DOHH2 (cell line): ENCODE measurements around the gene COBLL1.

Experiments used
- H3F3A ChIP-seq: fragments of 200-600 bp; sonication (generic), shearing (Covaris generic); 2 replicates; pipeline ENCODE4 v1.6.0; 2016; ENCODE audit warnings: antibody characterized with exemption, mild to moderate bottlenecking; ENCODE audit not compliant: control insufficient read depth, insufficient read depth
- H3K27ac ChIP-seq: fragments of 200-600 bp; sonication (generic); 2 replicates; pipeline ENCODE4 v1.5.1; 2014; ENCODE audit warnings: low read depth, mild to moderate bottlenecking, low read length, moderate library complexity
- H3K27me3 ChIP-seq: fragments of 200-600 bp; sonication (generic); 2 replicates; pipeline ENCODE4 v1.6.1; 2014; ENCODE audit warnings: mild to moderate bottlenecking, low read length, mixed read lengths; ENCODE audit not compliant: control insufficient read depth
- H3K36me3 ChIP-seq: fragments of 200-600 bp; sonication (generic); 2 replicates; pipeline ENCODE4 v1.6.1; 2014; ENCODE audit warnings: mild to moderate bottlenecking, low read length, moderate library complexity, mixed read lengths; ENCODE audit not compliant: control insufficient read depth
- H3K4me1 ChIP-seq: fragments of 200-600 bp; sonication (generic); 2 replicates; pipeline ENCODE4 v1.6.1; 2014; ENCODE audit warnings: mild to moderate bottlenecking, low read length, mixed read lengths; ENCODE audit not compliant: control insufficient read depth
- H3K4me2 ChIP-seq: fragments of 200-600 bp; sonication (generic); 2 replicates; pipeline ENCODE4 v1.6.0; 2014; ENCODE audit warnings: mild to moderate bottlenecking, low read length, moderate library complexity
- H3K4me3 ChIP-seq: fragments of 200-600 bp; sonication (generic); 2 replicates; pipeline ENCODE4 v1.5.1; 2014; ENCODE audit warnings: mild to moderate bottlenecking, low read length, mixed read lengths
- H3K79me2 ChIP-seq: fragments of 200-600 bp; sonication (generic); 2 replicates; pipeline ENCODE4 v1.6.1; 2014; ENCODE audit warnings: mild to moderate bottlenecking, low read length, mixed read lengths; ENCODE audit not compliant: control insufficient read depth
- H3K9me2 ChIP-seq: fragments of 200-600 bp; sonication (generic); replicated peaks from 2 replicates; pipeline ENCODE4 v1.6.1; 2014; ENCODE audit warnings: mild to moderate bottlenecking, low read length, mixed read lengths; ENCODE audit not compliant: control insufficient read depth
- H3K9me3 ChIP-seq: fragments of 200-600 bp; sonication (generic); 2 replicates; pipeline ENCODE4 v1.6.1; 2014; ENCODE audit warnings: antibody characterized with exemption, low read length, mixed read lengths; ENCODE audit not compliant: control insufficient read depth, insufficient read depth
- H4K20me1 ChIP-seq: fragments of 200-600 bp; sonication (generic); 2 replicates; pipeline ENCODE4 v1.6.0; 2014; ENCODE audit warnings: low read depth, mild to moderate bottlenecking, antibody characterized with exemption, low read length, moderate library complexity; ENCODE audit not compliant: control insufficient read depth, insufficient read depth
- CTCF ChIP-seq: fragments of 200-600 bp; sonication (generic); IDR thresholded peaks from one replicate; pipeline ENCODE4 v1.5.1; 2014; ENCODE audit warnings: antibody characterized with exemption, mild to moderate bottlenecking, low read depth, low read length; ENCODE audit not compliant: poor library complexity, severe bottlenecking
- EZH2phosphoT487 ChIP-seq: fragments of 200-600 bp; sonication (generic); IDR thresholded peaks from 2 replicates; pipeline ENCODE4 v1.6.1; 2017; ENCODE audit warnings: borderline replicate concordance, mild to moderate bottlenecking, antibody characterized with exemption, low read length, moderate library complexity, mixed read lengths

COBLL1 gene

GRCh38 chr2:164779383-164780057 lies 62.1 kb downstream of the COBLL1 start:
- H3K4me2 ChIP-seq: no peak overlapping the region

GRCh38 chr2:164778723-164779122 lies 62.9 kb downstream of the COBLL1 start:
- Histone ChIP-seq H3K79me2 (no peaks in the 10 kb centered on the region), H3K27ac (no peak overlapping the region), H4K20me1 (no peaks in the 10 kb centered on the region), H3K9me2 (no peaks in the 10 kb centered on the region), H3K27me3 (no peaks in the 10 kb centered on the region), H3K9me3 (no peaks in the 10 kb centered on the region), H3K4me3 (no peak overlapping the region), H3K4me2 (no peak overlapping the region), H3F3A (no peaks in the 10 kb centered on the region), H3K4me1 (0 out of 2 replicates have a peak, but pooled peaks cover 3% of the 10 kb centered on the region), H3K36me3 (no peaks in the 10 kb centered on the region)
- no peak for TF ChIP-seq EZH2phosphoT487
- TF ChIP-seq CTCF: no peak

More at GRCh38 chr2:164779383-164780057, 62.1 kb downstream of the COBLL1 start:
- no peaks in the 10 kb centered on the region for H3F3A ChIP-seq
- 0 out of 2 replicates have a peak, but pooled peaks cover 3% of the 10 kb centered on the region for H3K4me1 ChIP-seq
- H3K79me2 ChIP-seq: no peaks in the 10 kb centered on the region
- no peaks in the 10 kb centered on the region for H3K36me3 ChIP-seq
- H3K4me3 ChIP-seq: no peak overlapping the region
- no peak overlapping the region for H3K27ac ChIP-seq
- no peaks in the 10 kb centered on the region for H3K9me2 ChIP-seq
- no peaks in the 10 kb centered on the region for H3K9me3 ChIP-seq
- no peaks in the 10 kb centered on the region for H3K27me3 ChIP-seq
- no peaks in the 10 kb centered on the region for H4K20me1 ChIP-seq
- TF ChIP-seq CTCF (no peak), EZH2phosphoT487 (no peak)

GRCh38 chr2:164777847-164778461 lies 63.7 kb downstream of the COBLL1 start:
- Histone ChIP-seq H3K27ac (no peak overlapping the region), H3K4me2 (no peak overlapping the region), H3K36me3 (no peaks in the 10 kb centered on the region), H3K27me3 (no peaks in the 10 kb centered on the region), H3K9me2 (no peaks in the 10 kb centered on the region), H3F3A (no peaks in the 10 kb centered on the region), H3K4me1 (0 out of 2 replicates have a peak, but pooled peaks cover 2% of the 10 kb centered on the region), H3K4me3 (no peak overlapping the region), H3K79me2 (no peaks in the 10 kb centered on the region), H4K20me1 (no peaks in the 10 kb centered on the region), H3K9me3 (no peaks in the 10 kb centered on the region)
- no peak for TF ChIP-seq CTCF
- no peak for TF ChIP-seq EZH2phosphoT487
